K562 (cell line): Measurements from ENCODE around the gene LIG3. TPM values are rescaled to one million over a fixed set of nuclear protein-coding genes. Genes with fewer than 3 reads are reported as not detected.
A peak's percentile ranks its signal among the peaks of the same experiment; 100 is the strongest.

Source experiments
- HDAC3 ChIP-seq: fragments of 450-650 bp; IDR thresholded peaks from 2 replicates; pipeline ENCODE4 v1.6.1; 2018; ENCODE audit warnings: borderline replicate concordance, mild to moderate bottlenecking, moderate library complexity; ENCODE audit not compliant: partially characterized antibody
- HNRNPUL1 ChIP-seq: fragments of 200-400 bp; formaldehyde crosslinking; IDR thresholded peaks from 2 replicates; pipeline ENCODE4 v1.6.1; 2017; ENCODE audit warnings: low read length
- KDM2B ChIP-seq: fragments of 250-450 bp; sonication (Bioruptor Pico); IDR thresholded peaks from 2 replicates; pipeline ENCODE4 v1.8.0; 2021; ENCODE audit warnings: mild to moderate bottlenecking, moderate library complexity
- MGA ChIP-seq: fragments of 450-650 bp; IDR thresholded peaks from 2 replicates; pipeline ENCODE4 v1.6.1; 2016; ENCODE audit warnings: mild to moderate bottlenecking, moderate library complexity
- RBFOX2 ChIP-seq: fragments of 200-400 bp; formaldehyde crosslinking; IDR thresholded peaks from 2 replicates; pipeline ENCODE4 v1.6.1; 2017; ENCODE audit warnings: low read depth, mild to moderate bottlenecking, low read length, moderate library complexity
- SMAD4 ChIP-seq: fragments of 250-450 bp; sonication (Bioruptor Pico); conservative IDR thresholded peaks from 2 replicates; pipeline ENCODE4 v1.8.0; 2021; ENCODE audit warnings: inconsistent platforms, mild to moderate bottlenecking, moderate library complexity
- YBX1 ChIP-seq: fragments of 450-650 bp; IDR thresholded peaks from 2 replicates; pipeline ENCODE4 v1.7.1; 2016; ENCODE audit warnings: mild to moderate bottlenecking
- ZNF212 ChIP-seq: fragments of 450-650 bp; formaldehyde crosslinking; IDR thresholded peaks from 2 replicates; pipeline ENCODE4 v1.4.0; 2020; ENCODE audit warnings: mild to moderate bottlenecking
- ZNF449 ChIP-seq: fragments of 250-450 bp; sonication (Bioruptor Pico); IDR thresholded peaks from 2 replicates; pipeline ENCODE4 v1.8.0; 2022; ENCODE audit warnings: moderate library complexity, mild to moderate bottlenecking, inconsistent platforms
- ZNF511 ChIP-seq: sonication (generic); formaldehyde crosslinking; IDR thresholded peaks from 2 replicates; pipeline ENCODE4 v1.8.0; 2022; ENCODE audit warnings: mild to moderate bottlenecking, missing genetic modification reagents
- ZNF512 ChIP-seq: IDR thresholded peaks from 2 replicates; pipeline ENCODE4 v1.6.1; 2016; ENCODE audit warnings: missing genetic modification characterization, missing compliant biosample characterization
- polyA plus RNA-seq, 8 experiments: library from polyadenylated mRNA; depleted of rRNA in 4 of 8; stranded (reverse) in 5 of 8; unstranded in 3 of 8; fragments of >200 nt; fragmentation: Nextera tagmentation in 2 of 8; fragmentation: Illumina TruSeq in 1 of 8; extraction: Ambion mirVana in 2 of 8; extraction: Trizol in 1 of 8; gene quantifications; 2 replicates each; pipeline versions ENCODE4 v1.2.1 to v1.2.3, GENCODE V29; 2011 to 2014; ENCODE audit warnings: inconsistent platforms in 1 of 8, missing spikeins in 1 of 8
- total RNA-seq, 7 experiments: library from RNA; depleted of rRNA in 6 of 7; stranded (reverse); fragments of >200 nt in 6 of 7; fragmentation: Illumina TruSeq in 2 of 7; extraction: Trizol in 2 of 7; gene quantifications; 2 replicates each; pipeline versions ENCODE4 v1.2.1 to v1.2.3, GENCODE V29; 2011 to 2021; ENCODE audit warnings: low replicate concordance in 1 of 7
- TF ChIP-seq, protein P1 (sequence below): sonication (generic); IDR thresholded peaks from 2 replicates; pipeline ENCODE4 v1.6.1; 2016

The LIG3 gene
- total and polyA plus RNA-seq, 9 of the 15 experiments (the other 6 are each of a cell fraction or from before 2014, with no cell fraction given), result 7.6 to 75.0 (median 43.0) TPM

DNA sequence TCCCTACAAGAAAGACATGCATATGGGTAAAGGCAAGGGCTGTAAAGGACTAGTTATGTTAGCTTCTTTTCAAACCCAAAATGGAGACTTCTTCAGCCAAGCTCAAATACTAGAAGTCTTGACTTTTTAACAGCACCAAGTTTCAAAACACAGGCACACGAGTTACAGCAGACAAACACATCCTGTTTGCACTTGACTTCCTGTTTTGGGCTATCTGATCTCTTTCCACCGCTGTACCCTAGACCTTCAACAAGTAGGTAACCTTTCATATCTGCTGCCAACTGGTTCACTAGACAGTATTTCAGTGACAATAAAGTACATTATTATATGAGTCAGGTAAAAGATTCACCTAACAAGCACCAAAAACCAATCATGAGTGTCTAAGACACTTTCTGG lies 70.9 kb downstream of the LIG3 start (continued):
- TF ChIP-seq MGA, result peak; percentile 40; the same call in 1 of the 2 replicates
- TF ChIP-seq SMAD4 (CRISPR knock-in tag), result peak; percentile 30; the same call in 1 of the 2 replicates
- TF ChIP-seq ZNF512 (tag), result no peak
- no peak for TF ChIP-seq ZNF212 (CRISPR knock-in tag)
- TF ChIP-seq HNRNPUL1, result no peak
- TF ChIP-seq ZNF511 (CRISPR knock-in tag), result no peak
- no peak for TF ChIP-seq YBX1
- TF ChIP-seq, protein P1, sequence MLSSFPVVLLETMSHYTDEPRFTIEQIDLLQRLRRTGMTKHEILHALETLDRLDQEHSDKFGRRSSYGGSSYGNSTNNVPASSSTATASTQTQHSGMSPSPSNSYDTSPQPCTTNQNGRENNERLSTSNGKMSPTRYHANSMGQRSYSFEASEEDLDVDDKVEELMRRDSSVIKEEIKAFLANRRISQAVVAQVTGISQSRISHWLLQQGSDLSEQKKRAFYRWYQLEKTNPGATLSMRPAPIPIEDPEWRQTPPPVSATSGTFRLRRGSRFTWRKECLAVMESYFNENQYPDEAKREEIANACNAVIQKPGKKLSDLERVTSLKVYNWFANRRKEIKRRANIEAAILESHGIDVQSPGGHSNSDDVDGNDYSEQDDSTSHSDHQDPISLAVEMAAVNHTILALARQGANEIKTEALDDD, result peak; percentile 94
- no peak for TF ChIP-seq RBFOX2
- no peak for TF ChIP-seq HDAC3
- no peak for TF ChIP-seq ZNF449
- TF ChIP-seq KDM2B, result no peak
